GM21381 (cell line): ENCODE results near the gene RABGEF1.
"Not testable (repeated sequence)": the region's sequence is repeated elsewhere in the genome, so short reads cannot be mapped to it uniquely, and the experiment has no call there.

Experiments used
- ATAC-seq: cut with Tn5 transposase; IDR thresholded peaks from one replicate; pipeline ENCODE4 v1.9.1; 2021; ENCODE audit warnings: mild to moderate bottlenecking, moderate library complexity; ENCODE audit not compliant: unreplicated experiment

RABGEF1 gene

DNA sequence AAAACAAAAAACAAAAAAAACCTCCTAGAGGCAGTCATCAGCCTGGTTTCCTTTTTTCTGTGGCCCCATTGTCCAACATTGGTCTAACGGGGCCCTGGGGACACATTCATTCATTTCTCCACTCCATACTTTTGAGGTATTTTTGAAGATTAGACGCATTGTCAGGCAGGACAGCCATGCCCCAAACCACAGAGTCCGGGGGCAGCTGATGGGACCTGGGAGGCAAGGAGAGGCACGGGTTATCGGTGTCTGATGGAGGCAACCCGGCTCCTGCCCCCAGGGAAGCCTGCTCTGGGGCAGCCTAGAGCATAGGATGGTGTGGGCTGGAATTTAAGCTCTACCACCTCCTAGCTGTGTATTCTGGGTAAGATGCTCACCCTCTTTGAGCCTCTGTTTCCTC is 6.5 kb upstream of the RABGEF1 start:
- ATAC-seq = no peak

DNA sequence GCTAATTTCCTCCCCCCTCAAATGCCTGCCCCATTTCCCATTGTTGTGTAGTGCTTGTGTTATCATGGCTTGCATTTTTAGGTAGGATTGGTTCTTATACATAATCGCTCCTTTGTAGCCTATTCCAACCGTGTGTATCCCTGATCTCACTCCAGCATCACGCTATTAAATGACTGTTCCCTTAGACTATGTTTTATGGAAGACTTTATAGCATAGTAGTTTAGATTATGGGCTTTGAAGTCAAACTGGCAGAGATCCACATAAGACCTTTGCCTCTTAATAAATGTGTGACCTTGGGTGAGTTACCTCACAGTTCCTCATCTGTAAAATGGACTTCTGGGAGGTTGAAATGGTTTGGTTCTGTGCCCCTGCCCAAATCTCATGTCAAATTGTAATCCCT is 5.4 kb upstream of the RABGEF1 start:
- ATAC-seq = no peak

DNA sequence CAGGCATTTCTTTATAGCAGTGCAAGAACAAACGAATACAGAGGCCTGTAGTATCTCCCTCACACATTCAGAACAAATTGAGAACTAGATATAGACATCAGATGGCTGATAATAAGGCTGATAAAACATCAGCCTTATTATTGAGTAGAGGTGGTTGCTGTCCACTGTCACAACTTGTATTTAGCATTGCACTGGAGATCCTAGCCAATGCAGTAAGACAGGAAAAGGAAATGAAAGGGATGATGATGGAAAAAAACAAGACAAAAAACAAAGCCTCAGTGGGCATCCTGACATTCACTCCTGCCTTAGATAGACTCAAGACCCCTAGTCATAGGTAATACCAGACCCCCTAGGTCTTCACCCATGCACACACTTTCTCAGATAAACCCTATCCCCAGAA is 4.7 kb upstream of the RABGEF1 start:
- no peak for ATAC-seq

DNA sequence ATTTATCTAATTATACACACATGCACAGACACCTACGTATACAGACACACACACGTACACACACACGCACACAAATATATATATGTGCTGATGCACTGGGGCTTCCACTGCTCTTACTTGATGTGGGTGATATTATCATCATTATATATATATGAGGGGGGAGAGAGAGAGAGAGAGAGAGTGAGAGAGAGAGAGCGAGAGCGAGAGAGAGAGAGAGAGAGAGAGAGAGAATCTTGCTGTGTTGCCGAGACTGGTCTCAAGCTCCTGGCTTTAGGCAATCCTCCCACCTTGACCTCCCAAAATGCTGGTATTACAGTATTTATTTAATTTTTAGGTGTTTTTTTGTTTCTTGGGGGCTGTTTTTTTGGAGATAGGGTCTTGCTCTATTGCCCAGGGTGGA is 3.6 kb upstream of the RABGEF1 start:
- no peak for ATAC-seq

DNA sequence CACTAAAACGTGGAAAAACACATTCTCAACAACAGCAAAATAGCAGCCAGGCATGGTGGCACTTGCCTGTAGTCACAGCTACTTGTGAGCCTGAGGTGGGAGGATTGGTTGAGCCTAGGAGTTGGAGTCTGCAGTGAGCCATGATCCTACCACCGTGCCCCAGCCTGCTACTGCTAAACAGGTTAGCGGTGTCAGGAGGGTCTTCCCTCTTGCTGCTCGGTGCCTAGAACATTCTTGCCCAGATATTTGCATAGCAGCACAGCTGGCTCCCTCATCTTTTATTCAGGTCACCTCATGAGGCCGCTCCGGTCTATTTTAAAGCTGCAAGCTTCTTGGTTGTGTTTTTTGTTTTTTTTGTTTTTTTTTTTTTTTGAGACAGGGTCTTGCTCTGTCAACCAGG is 2.9 kb upstream of the RABGEF1 start:
- no peak for ATAC-seq

DNA sequence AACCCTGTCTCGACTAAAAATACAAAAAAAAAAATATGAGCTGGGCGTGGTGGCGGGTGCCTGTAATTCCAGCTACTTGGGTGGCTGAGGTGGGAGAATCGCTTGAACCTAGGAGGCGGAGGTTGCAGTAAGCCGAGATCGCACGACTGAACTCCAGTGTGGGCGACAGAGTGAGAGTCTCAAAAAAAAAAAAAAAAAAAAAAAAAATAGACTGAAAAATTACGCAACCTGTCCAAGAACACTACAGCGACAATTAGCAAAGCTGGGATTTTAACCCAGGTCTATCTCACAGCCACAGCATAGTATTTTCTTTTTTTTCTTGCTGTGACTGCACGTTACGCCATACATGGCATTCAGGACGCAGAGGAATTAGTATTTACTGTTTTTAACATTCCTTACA is 1.1 kb upstream of the RABGEF1 start:
- ATAC-seq = no peak

DNA sequence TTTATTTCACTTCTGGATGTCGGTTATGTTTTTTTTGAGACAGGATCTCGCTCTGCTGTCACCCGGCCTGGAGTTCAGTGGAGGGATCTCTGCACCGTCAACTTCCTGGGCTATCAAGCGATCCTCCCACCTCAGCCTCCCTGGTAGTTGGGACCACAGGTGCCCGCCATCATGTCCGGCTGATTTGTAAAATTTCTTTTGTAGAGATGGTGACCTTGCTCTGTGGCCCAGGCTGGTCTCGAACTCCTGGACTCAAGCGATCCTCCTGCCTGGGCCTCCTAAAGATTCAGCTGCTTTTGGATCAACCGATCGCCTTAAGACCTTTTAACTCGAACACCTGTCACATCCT is 606 bp upstream of the RABGEF1 start:
- no peak for ATAC-seq

DNA sequence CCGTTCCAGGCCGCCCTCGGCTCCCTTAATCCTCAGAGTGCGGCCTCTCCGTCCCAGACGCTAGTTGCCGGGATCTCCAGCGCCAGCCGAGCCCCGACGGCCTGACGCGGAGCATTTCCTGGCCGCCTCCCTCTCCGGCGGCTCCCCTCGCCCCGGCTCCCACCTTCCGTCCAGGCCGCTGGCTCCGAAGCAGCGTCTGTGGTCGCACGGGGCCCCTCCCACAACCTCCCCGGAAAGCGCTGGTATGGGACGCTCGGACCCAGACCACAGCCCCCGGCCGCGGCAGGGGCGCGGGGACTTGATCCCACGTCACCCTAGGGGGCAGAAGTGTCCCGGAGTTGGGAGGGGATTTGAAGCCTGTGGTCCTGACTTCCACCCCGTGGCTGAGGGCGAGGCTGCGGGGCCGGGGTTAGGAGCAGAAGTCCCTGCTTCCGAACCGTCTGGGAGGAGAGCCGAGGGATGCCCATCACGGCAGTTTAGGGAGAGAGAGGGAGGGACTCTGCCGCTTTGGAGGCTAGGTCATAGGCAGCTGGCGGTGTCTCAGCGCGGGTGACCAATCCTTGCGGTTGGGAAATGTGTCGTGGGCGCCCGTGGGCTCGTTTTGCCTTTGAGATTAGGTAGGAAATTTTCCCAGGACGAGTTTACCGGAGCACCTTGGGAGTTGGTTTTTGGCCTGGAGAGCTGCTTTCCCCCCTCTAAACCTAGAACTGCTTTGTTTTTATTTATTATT is 612 bp downstream of the RABGEF1 start:
- ATAC-seq = peak; percentile 31

DNA sequence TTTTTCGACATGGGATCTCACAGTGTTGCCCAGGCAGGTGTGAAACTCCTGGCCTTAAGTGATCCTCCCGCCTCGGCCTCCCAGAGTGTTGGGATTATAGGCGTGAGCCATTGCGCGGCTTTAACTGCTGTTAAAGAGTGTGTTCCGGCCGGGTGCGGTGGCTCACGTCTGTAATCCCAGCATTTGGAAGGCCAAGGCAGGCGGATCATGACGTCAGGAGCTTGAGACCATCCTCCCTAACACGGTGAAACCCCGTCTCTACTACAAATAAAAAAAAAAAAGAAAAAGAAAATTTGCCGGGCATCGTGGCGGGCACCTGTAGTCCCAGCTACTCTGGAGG is 1.1 kb downstream of the RABGEF1 start:
- ATAC-seq = no peak

DNA sequence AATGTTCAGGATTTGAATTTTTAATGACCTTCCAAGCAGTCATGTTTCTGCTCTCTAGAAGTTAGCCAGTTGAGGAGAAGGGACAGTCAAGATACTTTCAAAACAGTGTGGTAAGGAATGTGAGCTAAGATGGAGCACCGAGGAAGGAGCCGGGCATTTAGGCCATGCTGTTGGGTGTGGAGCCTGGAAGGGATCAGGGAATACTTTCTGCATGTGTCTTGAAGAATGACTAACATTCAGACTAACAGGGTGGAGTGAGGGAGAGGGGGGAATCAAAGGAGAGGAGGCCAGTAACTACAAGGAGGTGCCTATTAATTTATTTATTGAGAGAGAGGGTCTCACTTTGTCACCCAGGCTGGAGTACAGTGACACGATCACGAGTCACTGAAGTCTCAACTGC is 1.8 kb downstream of the RABGEF1 start:
- ATAC-seq = not testable (repeated sequence)

DNA sequence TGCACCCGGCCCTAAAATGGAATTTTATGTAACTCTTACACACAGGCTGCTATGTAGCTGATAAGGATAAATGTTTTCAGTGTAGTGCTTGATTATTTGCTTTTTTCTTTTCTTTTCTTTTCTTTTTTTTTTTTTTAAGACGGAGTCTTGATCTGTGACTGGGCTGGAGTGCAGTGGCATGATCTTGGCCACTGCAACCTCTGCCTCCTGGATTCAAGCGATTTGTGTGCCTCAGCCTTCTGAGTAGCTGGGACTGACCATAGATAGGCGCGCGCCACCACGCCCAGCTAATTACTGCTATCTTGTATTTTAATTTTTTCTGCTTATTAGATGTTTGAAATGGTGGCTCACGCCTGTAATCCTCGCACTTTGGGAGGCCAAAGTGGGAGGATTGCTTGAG is 3.4 kb downstream of the RABGEF1 start:
- no peak for ATAC-seq

DNA sequence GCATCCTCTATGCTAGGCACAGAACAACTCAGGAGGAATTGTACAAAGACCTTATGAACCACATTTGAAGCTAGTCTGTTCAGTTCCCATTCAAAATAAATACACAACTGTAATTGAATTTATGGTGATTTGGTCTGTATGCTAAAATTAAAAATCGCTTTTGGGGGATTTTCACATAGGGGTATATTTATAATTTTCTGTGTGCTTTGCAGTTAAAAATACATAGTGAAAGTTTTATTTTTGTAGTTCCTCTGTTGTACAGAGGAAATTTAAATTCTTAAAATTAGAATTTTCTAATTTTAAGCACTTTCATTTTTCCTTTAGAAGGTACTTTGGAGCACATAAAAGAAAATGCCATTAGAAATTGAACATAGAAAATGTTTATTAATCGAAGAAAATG is 6.9 kb downstream of the RABGEF1 start:
- ATAC-seq = no peak

DNA sequence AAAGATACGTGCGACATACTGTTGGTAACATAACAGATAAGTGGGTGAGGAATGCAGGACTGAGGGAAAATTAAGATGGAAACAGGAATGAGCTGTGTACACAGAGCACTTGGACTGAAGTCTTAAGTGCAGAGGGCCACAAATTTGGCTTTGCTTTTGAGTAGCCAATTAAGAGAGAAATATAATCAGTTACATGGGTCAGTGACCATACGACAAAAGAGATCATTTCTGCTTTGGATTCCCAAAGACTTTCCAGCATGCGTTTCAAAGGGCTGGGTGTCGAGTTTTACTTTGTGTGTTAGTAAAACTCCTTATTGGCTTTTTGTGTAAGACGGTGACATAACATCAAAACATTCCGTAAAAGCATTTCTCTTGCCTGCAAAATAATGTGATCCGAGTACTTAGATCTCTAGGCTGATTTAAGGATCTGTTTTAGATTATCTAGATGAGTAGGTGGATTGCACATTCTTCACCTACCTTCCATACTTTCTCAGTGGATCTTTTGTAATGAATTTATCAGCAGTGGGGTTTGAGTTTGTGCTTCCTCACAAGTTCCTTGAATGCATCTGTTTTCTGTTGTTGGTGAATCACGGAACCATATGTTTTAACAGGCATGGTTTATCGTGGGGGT is 7.5 kb downstream of the RABGEF1 start:
- ATAC-seq = no peak

DNA sequence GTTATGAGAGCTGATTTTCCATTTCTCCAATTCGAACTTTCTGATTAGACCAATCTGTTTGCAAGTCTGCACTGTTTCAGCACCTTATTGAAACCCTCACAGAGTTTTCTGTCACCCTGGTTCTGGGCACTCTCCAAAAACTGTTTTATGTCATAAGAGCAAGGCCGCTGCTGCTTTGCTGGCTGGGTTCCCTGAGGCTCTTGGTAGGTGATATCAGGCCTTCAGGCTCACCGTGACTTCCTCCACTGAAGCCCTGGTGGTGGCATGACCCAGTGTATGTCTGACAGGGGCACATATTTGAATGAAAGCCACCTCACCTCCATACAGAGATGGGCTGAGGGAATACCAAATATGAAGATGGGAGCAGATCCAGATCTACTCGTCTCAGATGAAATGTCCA is 8.3 kb downstream of the RABGEF1 start:
- ATAC-seq = no peak

DNA sequence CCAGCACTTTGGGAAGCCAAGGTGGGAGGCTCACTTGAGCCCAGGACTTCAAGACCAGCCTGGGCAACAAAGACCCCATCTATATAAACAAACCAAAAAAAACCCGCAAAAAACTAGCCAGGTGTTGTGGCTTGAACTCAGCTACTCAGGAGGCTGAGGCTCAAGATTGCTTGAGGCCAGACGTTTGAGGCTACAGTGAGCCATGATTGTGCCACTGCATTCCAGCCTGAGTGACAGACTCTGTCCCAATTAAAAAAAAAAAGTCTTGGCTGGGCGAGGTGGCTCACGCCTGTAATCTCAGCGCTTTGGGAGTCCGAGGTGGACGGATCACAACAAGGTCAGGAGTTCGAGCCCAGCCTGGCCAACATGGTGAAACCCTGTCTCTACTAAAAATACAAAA is 11.4 kb downstream of the RABGEF1 start:
- ATAC-seq = no peak

DNA sequence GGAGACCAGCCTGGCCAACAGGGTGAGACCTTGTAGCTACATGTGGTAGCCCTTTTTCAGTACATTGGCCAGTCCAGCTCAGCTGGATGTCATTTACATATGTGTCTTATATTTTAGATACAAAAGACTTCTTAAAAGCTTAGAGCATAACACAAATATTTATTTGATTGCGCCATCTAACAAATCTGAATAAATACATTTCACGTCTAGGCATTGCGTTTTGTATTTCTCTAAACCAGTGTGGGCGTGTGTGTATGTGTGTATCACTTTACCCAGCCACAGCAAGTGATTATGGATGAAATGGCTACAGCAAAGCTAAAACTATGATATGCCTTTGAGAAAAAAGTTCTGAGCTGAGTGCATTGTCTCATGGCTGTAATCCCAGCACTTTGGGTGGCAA is 14.0 kb downstream of the RABGEF1 start:
- ATAC-seq = no peak

DNA sequence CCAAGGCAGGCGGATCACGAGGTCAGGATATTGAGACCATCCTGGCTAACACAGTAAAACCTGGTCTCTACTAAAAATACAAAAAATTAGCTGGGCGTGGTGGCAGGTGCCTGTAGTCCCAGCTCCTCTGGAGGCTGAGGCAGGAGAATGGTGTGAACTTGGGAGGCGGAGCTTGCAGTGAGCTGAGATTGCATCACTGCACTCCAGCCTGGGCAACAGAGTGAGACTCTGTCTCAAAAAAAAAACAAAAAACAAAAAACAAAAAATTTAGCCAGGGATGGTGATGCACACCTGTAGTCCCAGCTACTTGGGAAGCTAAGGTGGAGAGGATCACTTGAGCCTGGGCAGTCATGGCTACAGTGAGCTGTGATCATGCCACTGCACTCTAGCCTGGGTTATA is 14.5 kb downstream of the RABGEF1 start:
- not testable (repeated sequence) for ATAC-seq

DNA sequence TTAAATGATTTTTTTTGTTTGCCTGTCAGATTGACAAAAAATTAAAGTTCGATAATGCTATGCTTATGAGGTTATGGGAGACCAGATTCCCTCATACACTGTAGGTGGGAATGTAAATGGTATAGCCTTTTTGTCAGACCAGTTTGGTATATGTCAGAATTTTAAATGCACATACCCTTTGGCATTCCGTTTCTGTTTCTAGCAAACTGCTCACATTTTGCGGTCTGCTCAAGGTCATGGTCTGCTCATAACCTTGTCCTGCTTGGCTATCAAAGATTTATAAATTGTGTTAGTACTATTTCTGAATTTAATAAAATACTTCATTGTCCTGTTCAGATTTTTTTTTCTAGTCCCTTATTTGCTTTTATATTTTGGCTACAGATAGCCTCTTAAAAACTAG is 15.7 kb downstream of the RABGEF1 start:
- ATAC-seq = not testable (repeated sequence)

DNA sequence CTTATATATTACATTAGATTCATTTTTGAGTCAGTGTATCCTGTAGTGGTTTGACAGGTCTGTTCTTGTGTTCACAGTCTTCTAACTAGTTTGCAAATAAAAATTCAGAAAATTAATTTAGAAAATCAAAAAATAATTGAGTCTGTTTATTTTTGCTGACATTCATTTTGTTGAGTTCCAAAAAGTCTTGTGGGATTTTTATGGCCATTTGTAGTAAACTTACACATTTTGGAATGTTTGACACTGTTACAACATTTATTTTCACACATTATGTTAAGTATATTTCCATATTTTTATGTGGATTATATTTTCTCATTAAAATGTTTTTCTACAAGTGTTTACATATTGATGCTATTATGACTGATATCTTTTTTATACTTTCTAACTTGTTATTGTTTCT is 16.4 kb downstream of the RABGEF1 start:
- no peak for ATAC-seq

DNA sequence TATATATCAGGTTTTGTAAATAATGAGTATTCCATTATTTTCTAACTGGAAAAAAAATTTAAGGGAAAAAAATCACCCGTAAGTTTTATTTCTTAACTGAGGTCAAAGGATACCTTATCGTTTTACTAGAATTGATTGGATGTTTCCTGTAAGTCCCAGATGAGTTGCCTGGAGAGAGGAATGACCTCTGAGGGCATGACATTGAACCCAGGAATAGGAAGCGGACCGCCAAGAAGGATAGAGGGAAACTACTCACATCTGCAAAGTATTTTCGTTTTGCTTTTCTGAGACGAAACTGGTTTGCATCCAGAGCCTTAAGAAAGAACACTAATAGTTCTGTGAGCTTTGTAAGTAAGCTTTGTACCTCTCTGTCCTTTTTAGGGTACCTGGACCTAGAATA is 17.4 kb downstream of the RABGEF1 start:
- ATAC-seq = no peak

DNA sequence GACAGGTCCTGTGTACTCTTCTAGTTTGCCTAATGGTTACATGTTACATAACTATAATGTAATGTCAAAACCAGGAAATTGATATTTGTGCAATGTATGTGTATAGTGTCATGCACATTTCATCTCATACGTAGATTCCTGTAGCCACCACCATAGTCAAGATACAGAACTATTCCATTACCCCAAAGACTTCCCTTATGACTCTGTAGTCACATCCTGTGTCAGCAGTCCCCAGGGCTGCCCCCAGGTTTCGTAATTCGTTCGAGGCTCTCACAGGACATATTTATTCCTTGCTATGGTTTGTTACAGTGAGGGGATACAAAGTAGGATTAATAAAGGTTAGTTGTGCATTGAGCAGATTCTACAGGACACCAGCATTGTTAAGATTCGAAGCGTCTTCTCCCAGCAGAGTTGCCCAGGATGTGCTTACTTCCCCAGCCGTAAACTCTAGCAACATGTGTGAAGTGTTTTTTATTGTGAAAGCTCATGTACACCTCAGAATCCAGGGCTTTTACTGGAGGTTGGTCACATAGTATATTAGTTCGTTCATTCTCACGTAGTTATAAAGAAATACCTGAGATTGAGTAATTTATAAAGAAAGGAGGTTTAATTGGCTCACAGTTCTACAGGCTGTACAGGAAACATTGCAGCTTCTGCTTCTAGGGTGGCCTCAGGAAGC is 18.6 kb downstream of the RABGEF1 start:
- peak; percentile 78 for ATAC-seq

DNA sequence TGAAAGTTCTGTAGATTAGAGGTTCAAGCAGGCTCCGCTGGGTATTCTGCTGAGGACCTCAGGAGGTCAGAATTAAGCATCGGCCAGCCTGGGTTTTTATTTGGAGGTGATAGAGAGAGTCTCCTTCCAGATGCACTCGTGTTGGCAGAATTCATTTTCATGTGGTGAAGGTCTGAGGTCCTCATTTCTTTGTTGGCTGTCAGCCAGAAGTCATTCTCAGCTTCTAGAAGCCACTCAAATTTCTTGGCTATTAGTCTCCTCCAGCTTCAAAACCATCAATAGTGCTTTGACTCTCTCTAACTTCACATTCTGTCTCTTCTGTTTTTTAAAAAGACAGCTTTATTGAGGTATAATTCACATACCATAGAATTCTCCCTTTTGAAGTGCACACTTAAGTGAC is 22.6 kb downstream of the RABGEF1 start:
- not testable (repeated sequence) for ATAC-seq
